Neural progenitor cell (in vitro differentiated cells): ENCODE measurements around the gene IGLL5. TPM values are rescaled to one million over a fixed set of nuclear protein-coding genes. Genes with fewer than 3 reads are reported as not detected.

Source experiments
- DNase-seq: peaks from one replicate; pipeline ENCODE4 v3.0.0-alpha.2; 2016; ENCODE audit warnings: low spot score
- H2AFZ ChIP-seq: fragments of 200-600 bp; sonication (generic); replicated peaks from 2 replicates; pipeline ENCODE4 v1.6.1; 2016; ENCODE audit warnings: antibody characterized with exemption
- H3F3A ChIP-seq: fragments of 200-600 bp; sonication (generic); 2 replicates; pipeline ENCODE4 v1.6.1; 2016; ENCODE audit warnings: antibody characterized with exemption, low read depth
- H3K27ac ChIP-seq: fragments of 200-600 bp; sonication (generic); 2 replicates; pipeline ENCODE4 v1.5.1; 2016; ENCODE audit warnings: mild to moderate bottlenecking
- H3K27me3 ChIP-seq: fragments of 200-600 bp; sonication (generic); 2 replicates; pipeline ENCODE4 v1.6.1; 2016; ENCODE audit warnings: mild to moderate bottlenecking, moderate library complexity
- H3K36me3 ChIP-seq: fragments of 200-600 bp; sonication (generic); 2 replicates; pipeline ENCODE4 v1.5.1; 2016
- H3K4me1 ChIP-seq: fragments of 200-600 bp; sonication (generic); 2 replicates; pipeline ENCODE4 v1.6.1; 2016; ENCODE audit warnings: mixed run types
- H3K4me2 ChIP-seq: fragments of 200-600 bp; sonication (generic); 2 replicates; pipeline ENCODE4 v1.6.1; 2016
- H3K4me3 ChIP-seq: fragments of 200-600 bp; sonication (generic); 2 replicates; pipeline ENCODE4 v1.5.1; 2016
- H3K79me2 ChIP-seq: fragments of 200-600 bp; sonication (generic); 2 replicates; pipeline ENCODE4 v1.6.1; 2016; ENCODE audit warnings: low read depth
- H3K9ac ChIP-seq: fragments of 200-600 bp; sonication (generic); 2 replicates; pipeline ENCODE4 v1.6.1; 2016
- H3K9me3 ChIP-seq: fragments of 200-600 bp; sonication (generic); 2 replicates; pipeline ENCODE4 v1.5.1; 2016; ENCODE audit warnings: low read depth
- H4K20me1 ChIP-seq: fragments of 200-600 bp; sonication (generic); 2 replicates; pipeline ENCODE4 v1.6.1; 2016; ENCODE audit warnings: low read depth
- H3K27ac Mint-ChIP-seq: 3 replicates; pipeline ENCODE4 v1.8.0; 2021; ENCODE audit warnings: mixed read lengths
- H3K27me3 Mint-ChIP-seq: 2 replicates; pipeline ENCODE4 v1.8.0; 2022; ENCODE audit warnings: low read depth, mild to moderate bottlenecking, inconsistent platforms, moderate library complexity, mixed read lengths; ENCODE audit not compliant: insufficient read depth
- H3K36me3 Mint-ChIP-seq: 3 replicates; pipeline ENCODE4 v1.8.0; 2021; ENCODE audit warnings: mixed read lengths
- H3K4me1 Mint-ChIP-seq: 3 replicates; pipeline ENCODE4 v1.8.0; 2021; ENCODE audit warnings: mixed read lengths
- H3K4me3 Mint-ChIP-seq: 3 replicates; pipeline ENCODE4 v1.8.0; 2021; ENCODE audit warnings: mild to moderate bottlenecking, moderate library complexity, mixed read lengths
- H3K9me3 Mint-ChIP-seq: 3 replicates; pipeline ENCODE4 v1.8.0; 2020; ENCODE audit warnings: mixed read lengths
- EZH2 ChIP-seq: fragments of 200-600 bp; sonication (generic); IDR thresholded peaks from 2 replicates; pipeline ENCODE4 v1.6.1; 2017; ENCODE audit warnings: antibody characterized with exemption, mild to moderate bottlenecking, moderate library complexity
- EZH2phosphoT487 ChIP-seq: fragments of 200-600 bp; sonication (generic); IDR thresholded peaks from 2 replicates; pipeline ENCODE4 v1.6.1; 2017; ENCODE audit warnings: antibody characterized with exemption
- total RNA-seq: library from RNA; depleted of rRNA; stranded (reverse); fragments of >200 nt; gene quantifications from 2 replicates; pipeline ENCODE4 v1.2.3, GENCODE V29; 2015; ENCODE audit warnings: low replicate concordance
- TF ChIP-seq, protein P1 (sequence below): fragments of 200-600 bp; sonication (generic); IDR thresholded peaks from 2 replicates; pipeline ENCODE4 v1.5.1; 2017; ENCODE audit warnings: antibody characterized with exemption, mild to moderate bottlenecking

IGLL5 gene
- total RNA-seq, 1 donor from 2014 or later = not detected

- Histone ChIP-seq H3K27ac (no peak overlapping the region), H3K27me3 (peaks cover 85% of the 10 kb centered on the region), H3K79me2 (no peaks in the 10 kb centered on the region), H4K20me1 (no peaks in the 10 kb centered on the region), H3K4me2 (no peak overlapping the region), H2AFZ (no peak overlapping the region), H3F3A (no peaks in the 10 kb centered on the region), H3K9me3 (no peaks in the 10 kb centered on the region), H3K9ac (no peak overlapping the region), H3K4me3 (no peak overlapping the region), H3K4me1 (no peaks in the 10 kb centered on the region), H3K36me3 (no peaks in the 10 kb centered on the region)
- no peaks in the 10 kb centered on the region for H3K4me1 Mint-ChIP-seq
- H3K27me3 Mint-ChIP-seq = peaks cover 9% of the 10 kb centered on the region
- DNase-seq = no peak
- H3K4me3 Mint-ChIP-seq = no peak overlapping the region
- H3K9me3 Mint-ChIP-seq = no peaks in the 10 kb centered on the region
- H3K27ac Mint-ChIP-seq = no peak overlapping the region
- H3K36me3 Mint-ChIP-seq = no peaks in the 10 kb centered on the region
- TF ChIP-seq, protein P1, sequence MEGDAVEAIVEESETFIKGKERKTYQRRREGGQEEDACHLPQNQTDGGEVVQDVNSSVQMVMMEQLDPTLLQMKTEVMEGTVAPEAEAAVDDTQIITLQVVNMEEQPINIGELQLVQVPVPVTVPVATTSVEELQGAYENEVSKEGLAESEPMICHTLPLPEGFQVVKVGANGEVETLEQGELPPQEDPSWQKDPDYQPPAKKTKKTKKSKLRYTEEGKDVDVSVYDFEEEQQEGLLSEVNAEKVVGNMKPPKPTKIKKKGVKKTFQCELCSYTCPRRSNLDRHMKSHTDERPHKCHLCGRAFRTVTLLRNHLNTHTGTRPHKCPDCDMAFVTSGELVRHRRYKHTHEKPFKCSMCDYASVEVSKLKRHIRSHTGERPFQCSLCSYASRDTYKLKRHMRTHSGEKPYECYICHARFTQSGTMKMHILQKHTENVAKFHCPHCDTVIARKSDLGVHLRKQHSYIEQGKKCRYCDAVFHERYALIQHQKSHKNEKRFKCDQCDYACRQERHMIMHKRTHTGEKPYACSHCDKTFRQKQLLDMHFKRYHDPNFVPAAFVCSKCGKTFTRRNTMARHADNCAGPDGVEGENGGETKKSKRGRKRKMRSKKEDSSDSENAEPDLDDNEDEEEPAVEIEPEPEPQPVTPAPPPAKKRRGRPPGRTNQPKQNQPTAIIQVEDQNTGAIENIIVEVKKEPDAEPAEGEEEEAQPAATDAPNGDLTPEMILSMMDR = no peak
- TF ChIP-seq EZH2phosphoT487 = no peak
- TF ChIP-seq EZH2 = no peak
Measured at GRCh38 chr22:22886546-22886945, 1.1 kb upstream of the IGLL5 start.

GRCh38 chr22:22888571-22889353 is 1.1 kb downstream of the IGLL5 start:
- Histone ChIP-seq H3K9me3 (no peaks in the 10 kb centered on the region), H2AFZ (no peak overlapping the region), H3K27ac (no peak overlapping the region), H3K4me3 (no peak overlapping the region), H3F3A (no peaks in the 10 kb centered on the region), H3K4me2 (no peak overlapping the region), H3K9ac (no peak overlapping the region), H3K79me2 (no peaks in the 10 kb centered on the region), H3K27me3 (peaks cover 98% of the 10 kb centered on the region), H4K20me1 (no peaks in the 10 kb centered on the region), H3K4me1 (no peaks in the 10 kb centered on the region), H3K36me3 (no peaks in the 10 kb centered on the region)
- no peak for TF ChIP-seq EZH2phosphoT487
- TF ChIP-seq, protein P1 = no peak
- TF ChIP-seq EZH2 = no peak
- Mint-ChIP-seq H3K27ac (no peak overlapping the region), H3K36me3 (no peaks in the 10 kb centered on the region), H3K27me3 (peaks cover 7% of the 10 kb centered on the region), H3K4me1 (no peaks in the 10 kb centered on the region), H3K9me3 (no peaks in the 10 kb centered on the region), H3K4me3 (no peak overlapping the region)
- DNase-seq = no peak

GRCh38 chr22:22890085-22890484 is 2.5 kb downstream of the IGLL5 start:
- H3K4me3 Mint-ChIP-seq = no peak overlapping the region
- Histone ChIP-seq H3K27me3 (peaks cover 100% of the 10 kb centered on the region), H3K27ac (no peak overlapping the region)

GRCh38 chr22:22891139-22891621 is 3.6 kb downstream of the IGLL5 start:
- H3K9me3 Mint-ChIP-seq = no peaks in the 10 kb centered on the region
- Histone ChIP-seq H3K9me3 (no peaks in the 10 kb centered on the region), H4K20me1 (no peaks in the 10 kb centered on the region), H3K27ac (no peak overlapping the region), H3K9ac (no peak overlapping the region), H3K4me1 (no peaks in the 10 kb centered on the region), H2AFZ (no peak overlapping the region), H3K79me2 (no peaks in the 10 kb centered on the region), H3K36me3 (no peaks in the 10 kb centered on the region), H3K4me2 (no peak overlapping the region), H3F3A (no peaks in the 10 kb centered on the region), H3K27me3 (peaks cover 100% of the 10 kb centered on the region), H3K4me3 (no peak overlapping the region)
- DNase-seq = no peak
- H3K27ac Mint-ChIP-seq = no peak overlapping the region
- H3K36me3 Mint-ChIP-seq = no peaks in the 10 kb centered on the region
- no peak overlapping the region for H3K4me3 Mint-ChIP-seq
- TF ChIP-seq, protein P1 = no peak
- TF ChIP-seq EZH2phosphoT487 (no peak), EZH2 (no peak)
- H3K27me3 Mint-ChIP-seq = peaks cover 6% of the 10 kb centered on the region
- H3K4me1 Mint-ChIP-seq = no peaks in the 10 kb centered on the region

More at GRCh38 chr22:22890085-22890484, 2.5 kb downstream of the IGLL5 start:
- Histone ChIP-seq H3K4me3 (no peak overlapping the region), H3K4me1 (no peaks in the 10 kb centered on the region), H3K4me2 (no peak overlapping the region), H3F3A (no peaks in the 10 kb centered on the region), H3K36me3 (no peaks in the 10 kb centered on the region), H4K20me1 (no peaks in the 10 kb centered on the region), H3K9ac (no peak overlapping the region), H2AFZ (no peak overlapping the region), H3K9me3 (no peaks in the 10 kb centered on the region), H3K79me2 (no peaks in the 10 kb centered on the region)
- no peaks in the 10 kb centered on the region for H3K36me3 Mint-ChIP-seq
- no peak for DNase-seq
- H3K9me3 Mint-ChIP-seq = no peaks in the 10 kb centered on the region
- no peak for TF ChIP-seq EZH2
- no peaks in the 10 kb centered on the region for H3K4me1 Mint-ChIP-seq
- peaks cover 6% of the 10 kb centered on the region for H3K27me3 Mint-ChIP-seq
- no peak overlapping the region for H3K27ac Mint-ChIP-seq
